Activated CD8-positive, alpha-beta T cell treated with anti-CD3 and anti-CD28 coated beads for 36 hours (primary cell): ENCODE results near the gene CEP19. TPM values are rescaled to one million over a fixed set of nuclear protein-coding genes. Genes with fewer than 3 reads are reported as not detected.

Experiments
- ATAC-seq: fragments of 200-7000 bp; cut with Tn5 transposase; one replicate; pipeline ENCODE4 v1.10.0; 2021; ENCODE audit warnings: mild to moderate bottlenecking, moderate library complexity
- CTCF ChIA-PET: fragments of 350-600 bp; sonication (Branson Sonifier 250); formaldehyde crosslinking; loops from one replicate; lab custom pipeline; 2021; ENCODE audit warnings: antibody characterized with exemption; lab: Charles Lee
- POLR2A ChIA-PET: fragments of 350-600 bp; sonication (Branson Sonifier 250); formaldehyde crosslinking; loops from one replicate; lab custom pipeline; 2021; ENCODE audit warnings: antibody characterized with exemption; lab: Charles Lee
- DNase-seq: peaks from one replicate; pipeline ENCODE4 v3.0.0-alpha.2; 2020
- H3K27ac Mint-ChIP-seq: one replicate; pipeline ENCODE4 v1.8.0; 2021; ENCODE audit warnings: mild to moderate bottlenecking, mixed read lengths
- H3K27me3 Mint-ChIP-seq: one replicate; pipeline ENCODE4 v1.8.0; 2021; ENCODE audit warnings: mixed read lengths
- H3K36me3 Mint-ChIP-seq: one replicate; pipeline ENCODE4 v1.8.0; 2021; ENCODE audit warnings: low read depth, mixed read lengths
- H3K4me1 Mint-ChIP-seq: one replicate; pipeline ENCODE4 v1.8.0; 2021; ENCODE audit warnings: low read depth, mixed read lengths
- H3K4me3 Mint-ChIP-seq: one replicate; pipeline ENCODE4 v1.8.0; 2021; ENCODE audit warnings: mild to moderate bottlenecking, moderate library complexity, mixed read lengths
- H3K9me3 Mint-ChIP-seq: one replicate; pipeline ENCODE4 v1.8.0; 2021; ENCODE audit warnings: mixed read lengths
- intact Hi-C: fragments of 100-400 bp; cut with micrococcal nuclease; formaldehyde crosslinking; loops from one replicate; pipeline ENCODE4 v1.10.0; 2022
- total RNA-seq, 2 experiments: library from RNA; stranded (reverse); gene quantifications; one replicate each; pipeline ENCODE4 v1.2.3, GENCODE V29; 2021
- TF ChIP-seq, protein P1 (sequence below): fragments of 200-600 bp; IDR thresholded peaks from one replicate; pipeline ENCODE4 v1.8.0; 2022; ENCODE audit warnings: antibody characterized with exemption, mild to moderate bottlenecking

The CEP19 gene
- total RNA-seq, 2 experiments from 2014 or later, result 5.2 to 5.5 TPM

DNA sequence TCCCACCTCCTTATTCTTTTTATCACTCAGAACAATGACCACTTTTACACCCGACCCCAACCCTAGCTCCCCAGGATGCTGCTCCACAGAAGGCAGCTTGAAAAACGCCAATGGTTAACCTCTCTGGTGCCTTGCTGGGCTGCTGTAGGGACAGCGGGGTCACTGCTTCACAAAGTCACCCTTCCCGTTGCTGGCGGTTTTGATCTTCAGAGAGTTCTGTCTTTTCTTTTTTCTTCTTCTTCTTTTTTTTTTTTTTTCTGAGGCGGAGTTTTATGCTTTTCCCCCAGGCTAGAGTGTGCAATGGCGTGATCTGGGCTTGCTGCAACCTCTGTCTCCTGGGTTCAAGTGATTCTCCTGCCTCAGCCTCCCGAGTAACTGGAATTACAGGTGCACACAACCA, 20.7 kb downstream of the CEP19 start:
- Mint-ChIP-seq H3K27ac (no peak overlapping the region), H3K36me3 (no peaks in the 10 kb centered on the region), H3K4me1 (peaks cover 5% of the 10 kb centered on the region), H3K27me3 (no peaks in the 10 kb centered on the region), H3K9me3 (no peaks in the 10 kb centered on the region), H3K4me3 (no peak overlapping the region)
- no peak for ATAC-seq
- ChIA-PET CTCF (interaction anchor here (11.3 kb wide), 1 partner anchor 83 kb away, joined by 310 read pairs; no protein-coding TSS in a partner anchor), POLR2A (interaction anchor here (0.5 kb wide), 1 partner anchor 107 kb away, joined by 3 read pairs; no protein-coding TSS in a partner anchor)
- no peak for DNase-seq
- intact Hi-C loops, result no loop called here
- TF ChIP-seq, protein P1, sequence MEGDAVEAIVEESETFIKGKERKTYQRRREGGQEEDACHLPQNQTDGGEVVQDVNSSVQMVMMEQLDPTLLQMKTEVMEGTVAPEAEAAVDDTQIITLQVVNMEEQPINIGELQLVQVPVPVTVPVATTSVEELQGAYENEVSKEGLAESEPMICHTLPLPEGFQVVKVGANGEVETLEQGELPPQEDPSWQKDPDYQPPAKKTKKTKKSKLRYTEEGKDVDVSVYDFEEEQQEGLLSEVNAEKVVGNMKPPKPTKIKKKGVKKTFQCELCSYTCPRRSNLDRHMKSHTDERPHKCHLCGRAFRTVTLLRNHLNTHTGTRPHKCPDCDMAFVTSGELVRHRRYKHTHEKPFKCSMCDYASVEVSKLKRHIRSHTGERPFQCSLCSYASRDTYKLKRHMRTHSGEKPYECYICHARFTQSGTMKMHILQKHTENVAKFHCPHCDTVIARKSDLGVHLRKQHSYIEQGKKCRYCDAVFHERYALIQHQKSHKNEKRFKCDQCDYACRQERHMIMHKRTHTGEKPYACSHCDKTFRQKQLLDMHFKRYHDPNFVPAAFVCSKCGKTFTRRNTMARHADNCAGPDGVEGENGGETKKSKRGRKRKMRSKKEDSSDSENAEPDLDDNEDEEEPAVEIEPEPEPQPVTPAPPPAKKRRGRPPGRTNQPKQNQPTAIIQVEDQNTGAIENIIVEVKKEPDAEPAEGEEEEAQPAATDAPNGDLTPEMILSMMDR, result no peak

DNA sequence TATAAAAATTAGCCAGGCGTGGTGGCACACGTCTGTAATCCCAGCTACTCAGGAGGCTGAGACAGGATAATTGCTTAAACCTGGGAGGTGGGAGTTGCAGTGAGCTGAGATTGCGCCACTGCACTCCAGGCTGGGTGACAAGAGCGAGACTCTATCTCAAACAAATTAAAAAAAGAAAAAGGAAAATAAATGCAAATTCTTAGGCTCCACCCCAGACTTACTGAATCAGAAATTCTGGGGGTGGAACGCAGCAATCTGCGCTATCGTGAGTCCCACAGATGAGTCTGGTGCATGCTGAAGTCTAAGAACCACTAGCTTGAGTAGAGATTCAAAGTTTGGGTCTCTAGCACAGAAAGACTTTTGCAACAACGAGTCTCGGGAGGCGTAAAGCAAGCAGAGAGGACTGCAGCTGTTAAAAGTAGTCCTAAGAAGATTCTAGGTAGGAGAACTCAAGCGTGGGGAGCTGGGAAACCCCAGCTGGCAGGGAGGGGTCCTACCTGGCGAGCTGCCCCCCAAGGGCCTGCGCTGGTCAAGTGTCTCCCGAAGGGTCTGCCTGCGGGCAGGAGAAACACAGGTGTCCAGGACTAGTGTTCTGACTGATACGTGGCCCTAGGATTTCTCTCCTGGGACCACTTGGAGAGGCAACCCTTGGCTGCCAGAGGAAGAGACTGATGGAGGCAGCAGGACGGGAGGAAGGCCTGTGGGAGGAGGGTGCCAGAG, 21.9 kb downstream of the CEP19 start:
- intact Hi-C loops, result loop anchor here (10.0 kb wide), 1 partner anchor 155 kb away; no protein-coding TSS in a partner anchor
- DNase-seq (no peak), ATAC-seq (no peak)
- Mint-ChIP-seq H3K4me1 (peaks cover 6% of the 10 kb centered on the region), H3K27me3 (no peaks in the 10 kb centered on the region), H3K36me3 (no peaks in the 10 kb centered on the region), H3K9me3 (no peaks in the 10 kb centered on the region), H3K27ac (no peak overlapping the region), H3K4me3 (no peak overlapping the region)
- CTCF ChIA-PET, result interaction anchor here (1.7 to 11.3 kb wide), 2 partner anchors 82 to 161 kb away, joined by 6 to 310 read pairs; no protein-coding TSS in a partner anchor
- TF ChIP-seq, protein P1, result no peak
- POLR2A ChIA-PET, result interaction anchor here (0.7 kb wide), 2 partner anchors 22 to 80 kb away, joined by 3 read pairs; no protein-coding TSS in a partner anchor

DNA sequence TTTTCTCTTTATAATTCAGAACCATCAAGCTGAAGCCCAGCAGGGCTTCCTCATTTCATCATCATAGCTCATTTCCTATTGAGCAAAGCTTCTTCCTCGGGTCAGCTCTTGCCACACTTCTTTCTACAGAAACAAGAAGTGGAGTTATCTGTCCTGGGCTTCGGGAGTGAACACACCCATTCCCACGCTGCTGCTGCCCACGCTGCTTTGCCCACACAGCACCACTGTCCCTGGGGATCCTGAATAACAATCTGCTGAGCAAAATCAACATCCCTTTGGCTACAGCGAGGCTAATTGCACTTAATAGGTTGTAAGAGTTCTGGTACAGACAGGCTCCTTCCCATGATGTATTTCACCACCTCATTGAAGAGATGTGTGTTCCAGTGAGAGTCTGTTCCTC, 23.7 kb downstream of the CEP19 start:
- TF ChIP-seq, protein P1, result no peak
- ATAC-seq (no peak), DNase-seq (no peak)
- no peak overlapping the region for H3K4me3 Mint-ChIP-seq
- POLR2A ChIA-PET, result interaction anchor here (1.0 kb wide), 2 partner anchors 18 to 24 kb away, joined by 3 read pairs; partner anchors contain the start of genes CEP19 and PIGX
- H3K4me1 Mint-ChIP-seq, result peaks cover 14% of the 10 kb centered on the region
- CTCF ChIA-PET, result interaction anchor here (0.6 to 11.3 kb wide), 2 partner anchors 80 to 166 kb away, joined by 3 to 310 read pairs; no protein-coding TSS in a partner anchor
- H3K27me3 Mint-ChIP-seq, result no peaks in the 10 kb centered on the region
- H3K36me3 Mint-ChIP-seq, result no peaks in the 10 kb centered on the region
- no peak overlapping the region for H3K27ac Mint-ChIP-seq
- no peaks in the 10 kb centered on the region for H3K9me3 Mint-ChIP-seq
- intact Hi-C loops, result loop anchor here (10.0 kb wide), 1 partner anchor 154 kb away; no protein-coding TSS in a partner anchor

DNA sequence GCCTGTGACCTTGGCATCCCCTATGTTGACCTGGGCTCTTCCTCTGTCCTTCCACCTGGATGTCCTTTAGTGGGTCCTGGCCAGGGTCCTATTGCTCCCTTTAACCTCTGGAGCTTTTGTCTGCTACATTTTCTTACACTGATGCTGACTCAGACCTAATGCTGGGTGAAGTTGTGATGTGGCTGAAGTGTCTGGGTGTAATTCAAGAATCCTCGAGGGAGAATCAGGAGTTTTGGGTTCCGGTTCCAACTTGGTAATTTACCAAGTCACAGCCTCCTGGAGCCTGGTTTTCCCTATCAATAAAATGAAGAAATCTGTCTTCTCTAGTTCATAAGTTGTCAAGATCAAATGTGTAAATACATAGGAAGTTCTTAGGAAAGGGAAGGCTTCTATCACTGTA, 25.6 kb downstream of the CEP19 start:
- no peaks in the 10 kb centered on the region for H3K27me3 Mint-ChIP-seq
- POLR2A ChIA-PET, result interaction anchor here (1.9 to 3.0 kb wide), 2 partner anchors 9 to 77 kb away, joined by 3 to 11 read pairs; no protein-coding TSS in a partner anchor
- H3K36me3 Mint-ChIP-seq, result peaks cover 3% of the 10 kb centered on the region
- peaks cover 3% of the 10 kb centered on the region for H3K9me3 Mint-ChIP-seq
- no peak overlapping the region for H3K4me3 Mint-ChIP-seq
- CTCF ChIA-PET, result interaction anchor here (0.6 to 11.3 kb wide), 8 partner anchors 10 to 1025 kb away, joined by 3 to 310 read pairs (median 8); no protein-coding TSS in a partner anchor
- TF ChIP-seq, protein P1, result no peak
- H3K4me1 Mint-ChIP-seq, result peaks cover 14% of the 10 kb centered on the region
- intact Hi-C loops, result loop anchor here (10.0 kb wide), 1 partner anchor 152 kb away; no protein-coding TSS in a partner anchor
- ATAC-seq (no peak), DNase-seq (no peak)
- no peak overlapping the region for H3K27ac Mint-ChIP-seq
